Activated T-helper 9 cell treated with anti-CD3 and anti-CD28 coated beads, Interleukin-2, amount 50 U/mL, for 16 hours (primary cell): Measurements from ENCODE around the gene RIC3.

ENCODE experiments used
- DNase-seq: peaks from one replicate; pipeline ENCODE4 v3.0.0-alpha.2; 2020; ENCODE audit warnings: low read depth

RIC3 gene

GRCh38 chr11:8102965-8103364, 65.9 kb downstream of the RIC3 start:
- DNase-seq: no peak

- no peak for DNase-seq
These were observed 66.4 kb downstream of the RIC3 start for GRCh38 chr11:8102296-8102915.

- no peak for DNase-seq
These were observed 67.4 kb downstream of the RIC3 start for GRCh38 chr11:8101421-8101820.

- DNase-seq: no peak
These were observed 68.2 kb downstream of the RIC3 start for GRCh38 chr11:8100605-8101004.

- DNase-seq: no peak
These were observed 68.7 kb downstream of the RIC3 start for GRCh38 chr11:8100158-8100557.

GRCh38 chr11:8099291-8099899, 69.4 kb downstream of the RIC3 start:
- DNase-seq: peak; percentile 56

- DNase-seq: no peak
These were observed 69.9 kb downstream of the RIC3 start for GRCh38 chr11:8098879-8099278.

- no peak for DNase-seq
These were observed 70.5 kb downstream of the RIC3 start for GRCh38 chr11:8098361-8098760.

GRCh38 chr11:8097926-8098325, 70.9 kb downstream of the RIC3 start:
- DNase-seq: no peak

- no peak for DNase-seq
These were observed 71.4 kb downstream of the RIC3 start for GRCh38 chr11:8097468-8097867.

- DNase-seq: no peak
These were observed 71.8 kb downstream of the RIC3 start for GRCh38 chr11:8097062-8097461.

GRCh38 chr11:8096575-8096974, 72.2 kb downstream of the RIC3 start:
- no peak for DNase-seq

- no peak for DNase-seq
These were observed 72.9 kb downstream of the RIC3 start for GRCh38 chr11:8095806-8096522.

GRCh38 chr11:8095371-8095770, 73.5 kb downstream of the RIC3 start:
- no peak for DNase-seq

GRCh38 chr11:8094656-8095055, 74.2 kb downstream of the RIC3 start:
- DNase-seq: no peak

- DNase-seq: no peak
These were observed 74.8 kb downstream of the RIC3 start for GRCh38 chr11:8093931-8094575.

GRCh38 chr11:8092587-8093424, 76.0 kb downstream of the RIC3 start:
- peak; percentile 12 for DNase-seq

- no peak for DNase-seq
These were observed 77.1 kb downstream of the RIC3 start for GRCh38 chr11:8091721-8092120.

GRCh38 chr11:8090756-8091155, 78.1 kb downstream of the RIC3 start:
- no peak for DNase-seq

GRCh38 chr11:8089791-8090510, 78.9 kb downstream of the RIC3 start:
- DNase-seq: no peak

- no peak for DNase-seq
These were observed 81.1 kb downstream of the RIC3 start for GRCh38 chr11:8087756-8088155.
